ENCODE results near the gene MMP7. TPM values are rescaled to one million over a fixed set of nuclear protein-coding genes. Genes with fewer than 3 reads are reported as not detected.

MMP7 gene
- total RNA-seq, 1 donor from 2014 or later, result not detected

GRCh38 chr11:102478673-102479299 lies 51.8 kb downstream of the MMP7 start:
- TF ChIP-seq, protein P1, sequence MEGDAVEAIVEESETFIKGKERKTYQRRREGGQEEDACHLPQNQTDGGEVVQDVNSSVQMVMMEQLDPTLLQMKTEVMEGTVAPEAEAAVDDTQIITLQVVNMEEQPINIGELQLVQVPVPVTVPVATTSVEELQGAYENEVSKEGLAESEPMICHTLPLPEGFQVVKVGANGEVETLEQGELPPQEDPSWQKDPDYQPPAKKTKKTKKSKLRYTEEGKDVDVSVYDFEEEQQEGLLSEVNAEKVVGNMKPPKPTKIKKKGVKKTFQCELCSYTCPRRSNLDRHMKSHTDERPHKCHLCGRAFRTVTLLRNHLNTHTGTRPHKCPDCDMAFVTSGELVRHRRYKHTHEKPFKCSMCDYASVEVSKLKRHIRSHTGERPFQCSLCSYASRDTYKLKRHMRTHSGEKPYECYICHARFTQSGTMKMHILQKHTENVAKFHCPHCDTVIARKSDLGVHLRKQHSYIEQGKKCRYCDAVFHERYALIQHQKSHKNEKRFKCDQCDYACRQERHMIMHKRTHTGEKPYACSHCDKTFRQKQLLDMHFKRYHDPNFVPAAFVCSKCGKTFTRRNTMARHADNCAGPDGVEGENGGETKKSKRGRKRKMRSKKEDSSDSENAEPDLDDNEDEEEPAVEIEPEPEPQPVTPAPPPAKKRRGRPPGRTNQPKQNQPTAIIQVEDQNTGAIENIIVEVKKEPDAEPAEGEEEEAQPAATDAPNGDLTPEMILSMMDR (IDR thresholded peaks at IDR 0.05), result no peak
- no peak for TF ChIP-seq EZH2phosphoT487 (IDR thresholded peaks at IDR 0.05)
- no peak for TF ChIP-seq EZH2 (IDR thresholded peaks at IDR 0.05)
- H3K9me3 Mint-ChIP-seq, result no peaks in the 10 kb centered on the region
- Histone ChIP-seq H3K27ac (no peak overlapping the region), H3K4me1 (peaks cover 10% of the 10 kb centered on the region), H2AFZ (replicated peaks) (no peak overlapping the region), H3K4me3 (no peak overlapping the region), H3K9ac (no peak overlapping the region), H3F3A (ENCODE audit: low read depth) (no peaks in the 10 kb centered on the region), H3K36me3 (no peaks in the 10 kb centered on the region), H3K27me3 (no peaks in the 10 kb centered on the region), H4K20me1 (ENCODE audit: low read depth) (no peaks in the 10 kb centered on the region), H3K4me2 (no peak overlapping the region), H3K9me3 (ENCODE audit: low read depth) (no peaks in the 10 kb centered on the region), H3K79me2 (ENCODE audit: low read depth) (no peaks in the 10 kb centered on the region)
- H3K27ac Mint-ChIP-seq, result no peak overlapping the region
- peaks cover 8% of the 10 kb centered on the region for H3K4me1 Mint-ChIP-seq
- H3K4me3 Mint-ChIP-seq, result no peak overlapping the region
- no peak for DNase-seq (ENCODE audit: low spot score)
- no peaks in the 10 kb centered on the region for H3K36me3 Mint-ChIP-seq
- H3K27me3 Mint-ChIP-seq (ENCODE audit: insufficient read depth, low read depth), result peaks cover 2% of the 10 kb centered on the region

DNA sequence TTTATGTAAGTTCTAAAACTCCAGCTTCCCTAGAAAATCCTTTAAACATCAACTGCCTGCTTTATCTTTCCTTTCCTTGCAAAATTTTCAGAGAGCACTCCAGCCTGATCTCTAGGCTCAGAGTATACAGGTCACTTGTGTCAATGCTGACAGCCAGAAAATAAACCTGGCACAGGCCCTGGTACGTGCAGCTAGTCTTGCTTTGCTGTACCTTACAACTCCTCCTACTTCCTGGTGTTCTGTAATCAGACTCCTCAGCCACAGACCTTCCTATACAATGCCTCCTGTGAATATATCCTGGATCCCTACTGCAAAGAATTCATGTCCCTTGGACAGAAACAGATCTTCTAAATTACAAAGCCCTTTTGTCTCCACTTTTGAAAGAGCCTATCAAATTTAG lies 53.7 kb downstream of the MMP7 start:
- H3K9me3 ChIP-seq (ENCODE audit: low read depth), result no peaks in the 10 kb centered on the region
- no peak overlapping the region for H3K9ac ChIP-seq
- no peak overlapping the region for H3K27ac ChIP-seq
- H3F3A ChIP-seq (ENCODE audit: low read depth), result no peaks in the 10 kb centered on the region
- peak overlapping the region; percentile 66 for H2AFZ ChIP-seq (replicated peaks)
- peaks cover 10% of the 10 kb centered on the region for H3K4me1 ChIP-seq
- Mint-ChIP-seq H3K27me3 (ENCODE audit: insufficient read depth, low read depth) (peaks cover 6% of the 10 kb centered on the region), H3K27ac (no peak overlapping the region), H3K4me1 (peaks cover 8% of the 10 kb centered on the region), H3K9me3 (no peaks in the 10 kb centered on the region), H3K36me3 (no peaks in the 10 kb centered on the region), H3K4me3 (no peak overlapping the region)
- H4K20me1 ChIP-seq (ENCODE audit: low read depth), result no peaks in the 10 kb centered on the region
- TF ChIP-seq EZH2 (IDR thresholded peaks at IDR 0.05) (no peak), EZH2phosphoT487 (IDR thresholded peaks at IDR 0.05) (no peak)
- TF ChIP-seq, protein P1 (IDR thresholded peaks at IDR 0.05), result no peak
- peak overlapping the region; percentile 3 for H3K4me2 ChIP-seq
- peak; percentile 23 for DNase-seq (ENCODE audit: low spot score)
- no peaks in the 10 kb centered on the region for H3K27me3 ChIP-seq
- H3K79me2 ChIP-seq (ENCODE audit: low read depth), result no peaks in the 10 kb centered on the region
- no peak overlapping the region for H3K4me3 ChIP-seq
- H3K36me3 ChIP-seq, result no peaks in the 10 kb centered on the region

DNA sequence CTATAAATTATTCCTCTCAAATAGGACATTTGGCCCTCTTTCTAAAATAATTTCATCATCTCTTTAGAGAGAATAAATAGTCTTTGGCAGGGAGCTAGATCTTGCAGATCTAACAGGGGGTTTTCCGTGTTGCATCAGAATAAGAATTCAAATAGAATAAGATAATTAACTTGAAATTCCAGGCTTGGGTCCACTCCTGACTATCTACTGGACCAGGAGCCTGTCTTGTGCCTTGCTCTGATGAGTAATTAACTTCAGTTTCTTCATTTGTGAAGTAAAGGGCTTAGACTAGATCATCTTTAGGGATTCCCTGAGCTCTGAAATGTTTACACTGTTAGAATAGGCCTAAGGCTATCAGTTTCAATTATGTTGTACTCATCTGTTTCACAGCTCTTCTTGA lies 54.5 kb downstream of the MMP7 start:
- Mint-ChIP-seq H3K4me3 (no peak overlapping the region), H3K4me1 (peaks cover 8% of the 10 kb centered on the region), H3K27ac (no peak overlapping the region), H3K36me3 (no peaks in the 10 kb centered on the region), H3K9me3 (no peaks in the 10 kb centered on the region), H3K27me3 (ENCODE audit: insufficient read depth, low read depth) (peaks cover 6% of the 10 kb centered on the region)
- Histone ChIP-seq H3K9me3 (ENCODE audit: low read depth) (no peaks in the 10 kb centered on the region), H3F3A (ENCODE audit: low read depth) (no peaks in the 10 kb centered on the region), H3K27ac (no peak overlapping the region), H3K9ac (no peak overlapping the region), H3K79me2 (ENCODE audit: low read depth) (no peaks in the 10 kb centered on the region), H2AFZ (replicated peaks) (no peak overlapping the region), H3K36me3 (no peaks in the 10 kb centered on the region), H4K20me1 (ENCODE audit: low read depth) (no peaks in the 10 kb centered on the region), H3K4me3 (no peak overlapping the region), H3K4me2 (no peak overlapping the region), H3K4me1 (peaks cover 10% of the 10 kb centered on the region), H3K27me3 (no peaks in the 10 kb centered on the region)
- TF ChIP-seq EZH2 (IDR thresholded peaks at IDR 0.05), result no peak
- TF ChIP-seq, protein P1 (IDR thresholded peaks at IDR 0.05), result no peak
- no peak for TF ChIP-seq EZH2phosphoT487 (IDR thresholded peaks at IDR 0.05)
- DNase-seq (ENCODE audit: low spot score), result no peak

Measured in neural progenitor cell (in vitro differentiated cells).